ENCODE data around the gene ZNF436.

- TF ChIP-seq CTCF (IDR thresholded peaks at IDR 0.05; ENCODE audit: low read depth, low read length), result no peak
- TF ChIP-seq POLR2A (IDR thresholded peaks at IDR 0.05; ENCODE audit: extremely low read depth, insufficient read length), result no peak
Measured at GRCh38 chr1:23325393-23325792, 44.2 kb downstream of the ZNF436 start.

All from NB4 (cell line).